AG09319 (cell line): ENCODE data around the gene FAM167B.
"Not testable (repeated sequence)": the region's sequence is repeated elsewhere in the genome, so short reads cannot be mapped to it uniquely, and the experiment has no call there.

Experiments used
- DNase-seq: peaks from one replicate; pipeline ENCODE4 v3.0.0-alpha.2; 2010; ENCODE audit warnings: low read depth; ENCODE audit errors: extremely low read depth
- CTCF ChIP-seq: IDR thresholded peaks from 2 replicates; pipeline ENCODE4 v1.5.1; 2011; ENCODE audit warnings: low read depth, mild to moderate bottlenecking, inconsistent platforms, low read length, moderate library complexity

Gene FAM167B

DNA sequence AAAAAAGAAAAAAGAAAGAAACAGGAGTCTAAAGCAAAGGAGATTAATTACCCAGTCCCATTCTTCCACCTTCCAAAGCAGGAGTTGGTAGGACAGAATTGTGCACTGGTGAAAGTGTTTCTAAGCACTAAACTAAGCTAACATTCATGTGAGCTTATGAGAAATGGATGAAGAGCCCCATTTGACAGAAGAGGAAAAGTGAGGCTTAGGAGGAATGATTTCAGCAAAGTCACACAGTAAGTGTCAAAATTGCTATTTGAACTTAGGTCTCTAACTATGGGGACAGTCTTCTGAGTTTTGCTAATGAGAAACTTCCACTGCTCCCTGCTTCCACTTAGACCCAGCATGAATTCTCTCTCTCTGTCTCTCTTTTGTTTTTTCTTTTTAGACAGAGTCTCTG lies 22.7 kb downstream of the FAM167B start:
- TF ChIP-seq CTCF = no peak

GRCh38 chr1:32272557-32273390 lies 25.8 kb downstream of the FAM167B start:
- TF ChIP-seq CTCF = no peak

More for the DNA sequence above, 22.7 kb downstream of the FAM167B start:
- DNase-seq = no peak

DNA sequence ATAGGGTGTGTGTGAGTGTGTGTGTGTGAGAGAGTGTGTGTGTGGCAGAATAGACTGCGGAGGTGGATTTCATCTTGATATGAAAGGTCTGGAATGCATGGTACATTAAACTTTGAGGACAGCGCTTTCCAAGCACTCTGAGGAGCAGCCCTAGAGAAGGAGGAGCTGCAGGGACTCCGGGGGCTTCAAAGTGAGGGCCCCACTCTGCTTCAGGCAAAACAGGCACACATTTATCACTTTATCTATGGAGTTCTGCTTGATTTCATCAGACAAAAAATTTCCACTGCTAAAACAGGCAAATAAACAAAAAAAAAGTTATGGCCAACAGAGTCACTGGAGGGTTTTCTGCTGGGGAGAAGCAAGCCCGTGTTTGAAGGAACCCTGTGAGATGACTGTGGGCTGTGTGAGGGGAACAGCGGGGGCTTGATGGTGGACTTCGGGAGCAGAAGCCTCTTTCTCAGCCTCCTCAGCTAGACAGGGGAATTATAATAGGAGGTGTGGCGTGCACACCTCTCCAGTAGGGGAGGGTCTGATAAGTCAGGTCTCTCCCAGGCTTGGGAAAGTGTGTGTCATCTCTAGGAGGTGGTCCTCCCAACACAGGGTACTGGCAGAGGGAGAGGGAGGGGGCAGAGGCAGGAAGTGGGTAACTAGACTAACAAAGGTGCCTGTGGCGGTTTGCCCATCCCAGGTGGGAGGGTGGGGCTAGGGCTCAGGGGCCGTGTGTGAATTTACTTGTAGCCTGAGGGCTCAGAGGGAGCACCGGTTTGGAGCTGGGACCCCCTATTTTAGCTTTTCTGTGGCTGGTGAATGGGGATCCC lies 26.6 kb downstream of the FAM167B start:
- no peak for TF ChIP-seq CTCF
- no peak for DNase-seq

More at GRCh38 chr1:32272557-32273390, 25.8 kb downstream of the FAM167B start:
- no peak for DNase-seq

GRCh38 chr1:32274646-32275340 lies 27.8 kb downstream of the FAM167B start:
- no peak for TF ChIP-seq CTCF
- no peak for DNase-seq

GRCh38 chr1:32275424-32275823 lies 28.4 kb downstream of the FAM167B start:
- no peak for DNase-seq
- no peak for TF ChIP-seq CTCF

GRCh38 chr1:32276032-32276782 lies 29.2 kb downstream of the FAM167B start:
- no peak for DNase-seq
- no peak for TF ChIP-seq CTCF

GRCh38 chr1:32284777-32285176 lies 37.8 kb downstream of the FAM167B start:
- DNase-seq = not testable (repeated sequence)
